Colonic mucosa (tissue), 4 donors: ENCODE results near the gene LGALS9. TPM values are rescaled to one million over a fixed set of nuclear protein-coding genes. Genes with fewer than 3 reads are reported as not detected.
"Not testable (repeated sequence)": the region's sequence is repeated elsewhere in the genome, so short reads cannot be mapped to it uniquely, and the experiment has no call there.

Experiments
- DNase-seq: peaks from one replicate; pipeline ENCODE4 v3.0.0-alpha.2; 2020
- H3K27ac ChIP-seq: fragments of 200-600 bp; one replicate; pipeline ENCODE4 v1.8.0; 2021
- H3K27me3 ChIP-seq: fragments of 200-600 bp; one replicate; pipeline ENCODE4 v1.8.0; 2021
- H3K36me3 ChIP-seq: fragments of 200-600 bp; one replicate; pipeline ENCODE4 v1.8.0; 2021
- H3K4me1 ChIP-seq: fragments of 200-600 bp; one replicate; pipeline ENCODE4 v1.8.0; 2021; ENCODE audit warnings: mild to moderate bottlenecking
- H3K4me3 ChIP-seq: fragments of 200-600 bp; one replicate; pipeline ENCODE4 v1.8.0; 2021
- H3K9ac ChIP-seq, 2 donors: one replicate each; pipeline ENCODE4 v1.7.0; 2013; ENCODE audit warnings: control low read depth in 2 of 2, low read depth in 2 of 2, low read length in 2 of 2
- H3K9me3 ChIP-seq: fragments of 200-600 bp; one replicate; pipeline ENCODE4 v1.8.0; 2021
- intact Hi-C: fragments of 100-400 bp; cut with DNase I; formaldehyde crosslinking; loops from one replicate; pipeline ENCODE4 v1.14.1; 2022
- total RNA-seq, 2 donors: library from RNA; stranded (reverse); fragmentation: NEBNext Ultra II Directional in 1 of 2; extraction: Animal tissue kit (Norgen Biotek cat#: 25700) in 1 of 2; gene quantifications; one replicate each; pipeline ENCODE4 v1.2.1, GENCODE V29; 2021
- TF ChIP-seq, protein P1 (sequence below): fragments of 200-600 bp; IDR thresholded peaks from one replicate; pipeline ENCODE4 v1.8.0; 2022; ENCODE audit warnings: antibody characterized with exemption, mild to moderate bottlenecking
- donor health status: healthy.
- donor health status: DM: no; HTN: no; CAD: no.
- donor health status: DM: no; HTN: no; CAD: no.

The LGALS9 gene
- total RNA-seq, 2 donors from 2014 or later = 370 to 444 TPM

DNA sequence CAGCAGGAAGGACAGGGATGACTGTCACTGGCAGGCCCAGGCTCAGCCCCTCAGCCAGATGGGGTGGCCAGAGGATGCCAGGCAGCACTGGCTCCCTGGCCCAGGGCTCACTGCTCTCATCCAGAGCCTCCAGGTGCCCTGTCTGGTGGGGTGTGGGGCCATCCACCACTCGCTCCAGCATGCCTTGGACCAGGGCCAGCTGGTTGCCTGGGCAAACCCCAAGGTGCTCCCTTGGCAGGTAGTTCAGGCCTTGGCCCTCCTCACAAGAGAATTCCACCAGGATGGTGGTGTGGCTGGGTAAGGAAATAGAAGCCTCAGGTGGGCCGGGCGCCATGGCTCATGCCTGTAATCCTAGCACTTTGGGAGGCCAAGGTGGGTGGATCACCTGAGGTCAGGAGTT lies 29.4 kb downstream of the LGALS9 start:
- DNase-seq = no peak
- no peak overlapping the region for H3K9ac ChIP-seq
- TF ChIP-seq, protein P1, sequence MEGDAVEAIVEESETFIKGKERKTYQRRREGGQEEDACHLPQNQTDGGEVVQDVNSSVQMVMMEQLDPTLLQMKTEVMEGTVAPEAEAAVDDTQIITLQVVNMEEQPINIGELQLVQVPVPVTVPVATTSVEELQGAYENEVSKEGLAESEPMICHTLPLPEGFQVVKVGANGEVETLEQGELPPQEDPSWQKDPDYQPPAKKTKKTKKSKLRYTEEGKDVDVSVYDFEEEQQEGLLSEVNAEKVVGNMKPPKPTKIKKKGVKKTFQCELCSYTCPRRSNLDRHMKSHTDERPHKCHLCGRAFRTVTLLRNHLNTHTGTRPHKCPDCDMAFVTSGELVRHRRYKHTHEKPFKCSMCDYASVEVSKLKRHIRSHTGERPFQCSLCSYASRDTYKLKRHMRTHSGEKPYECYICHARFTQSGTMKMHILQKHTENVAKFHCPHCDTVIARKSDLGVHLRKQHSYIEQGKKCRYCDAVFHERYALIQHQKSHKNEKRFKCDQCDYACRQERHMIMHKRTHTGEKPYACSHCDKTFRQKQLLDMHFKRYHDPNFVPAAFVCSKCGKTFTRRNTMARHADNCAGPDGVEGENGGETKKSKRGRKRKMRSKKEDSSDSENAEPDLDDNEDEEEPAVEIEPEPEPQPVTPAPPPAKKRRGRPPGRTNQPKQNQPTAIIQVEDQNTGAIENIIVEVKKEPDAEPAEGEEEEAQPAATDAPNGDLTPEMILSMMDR = no peak
- no peaks in the 10 kb centered on the region for H3K4me1 ChIP-seq
- no peaks in the 10 kb centered on the region for H3K9me3 ChIP-seq
- H3K27me3 ChIP-seq = no peaks in the 10 kb centered on the region
- H3K36me3 ChIP-seq = no peaks in the 10 kb centered on the region
- H3K4me3 ChIP-seq = no peak overlapping the region
- intact Hi-C loops = no loop called here
- no peak overlapping the region for H3K27ac ChIP-seq

DNA sequence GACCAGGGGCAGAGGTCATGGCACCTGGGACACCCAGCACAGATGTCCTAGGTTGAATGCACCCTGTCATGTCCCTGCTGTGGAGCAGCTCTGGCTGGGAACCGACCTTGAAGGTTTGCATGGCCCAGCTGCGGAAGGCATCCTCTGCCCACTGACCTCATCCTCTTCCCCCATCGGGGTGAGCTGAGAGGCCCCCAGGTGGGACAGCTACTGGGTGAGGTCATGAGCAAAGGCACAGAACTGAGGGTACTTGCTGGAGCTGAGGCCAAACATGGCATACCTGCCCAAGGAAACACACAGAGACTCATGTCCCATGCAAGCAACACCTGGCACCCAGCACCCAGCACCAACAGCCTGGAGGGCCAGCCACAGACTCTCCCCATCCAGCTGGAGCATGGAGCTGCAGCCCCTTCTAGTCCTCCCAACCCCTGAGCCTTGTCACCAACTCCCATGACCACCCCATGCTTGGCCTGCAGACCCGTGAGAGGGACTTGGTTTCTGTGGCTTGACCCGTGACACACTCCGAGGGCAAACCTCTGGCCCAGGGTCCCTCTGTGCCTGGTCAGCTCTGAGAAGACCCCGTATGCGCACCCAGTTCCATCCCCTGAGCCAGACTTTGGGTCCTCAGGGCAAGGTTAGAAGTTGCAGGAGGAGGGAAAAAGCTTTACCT lies 33.1 kb downstream of the LGALS9 start:
- H3K36me3 ChIP-seq = no peaks in the 10 kb centered on the region
- no peaks in the 10 kb centered on the region for H3K27me3 ChIP-seq
- no peak overlapping the region for H3K4me3 ChIP-seq
- intact Hi-C loops = no loop called here
- no peaks in the 10 kb centered on the region for H3K4me1 ChIP-seq
- no peak overlapping the region for H3K27ac ChIP-seq
- TF ChIP-seq, protein P1 = no peak
- H3K9me3 ChIP-seq = no peaks in the 10 kb centered on the region
- H3K9ac ChIP-seq = no peak overlapping the region
- DNase-seq = no peak

DNA sequence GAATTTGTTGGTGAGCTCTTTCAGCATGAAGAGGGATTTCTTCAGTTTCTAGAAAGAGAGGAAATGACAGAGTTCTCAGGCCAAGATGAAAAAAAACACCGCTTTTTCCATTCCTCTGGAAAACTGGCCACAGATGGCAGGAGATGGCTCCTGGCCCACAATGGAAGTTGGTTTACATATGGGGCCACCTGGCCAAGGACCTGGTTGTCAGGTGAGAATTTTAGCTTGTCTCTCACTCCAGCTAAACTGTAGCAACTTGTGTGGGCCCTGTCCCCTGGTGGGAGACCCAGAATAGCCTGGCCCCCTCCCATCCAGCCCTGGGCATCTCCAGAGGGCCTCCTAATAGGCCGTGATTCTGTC lies 33.6 kb downstream of the LGALS9 start:
- no peaks in the 10 kb centered on the region for H3K4me1 ChIP-seq
- H3K9ac ChIP-seq = no peak overlapping the region
- no peaks in the 10 kb centered on the region for H3K9me3 ChIP-seq
- TF ChIP-seq, protein P1 = no peak
- H3K27ac ChIP-seq = no peak overlapping the region
- no peak overlapping the region for H3K4me3 ChIP-seq
- intact Hi-C loops = no loop called here
- DNase-seq = no peak
- no peaks in the 10 kb centered on the region for H3K36me3 ChIP-seq
- H3K27me3 ChIP-seq = no peaks in the 10 kb centered on the region

DNA sequence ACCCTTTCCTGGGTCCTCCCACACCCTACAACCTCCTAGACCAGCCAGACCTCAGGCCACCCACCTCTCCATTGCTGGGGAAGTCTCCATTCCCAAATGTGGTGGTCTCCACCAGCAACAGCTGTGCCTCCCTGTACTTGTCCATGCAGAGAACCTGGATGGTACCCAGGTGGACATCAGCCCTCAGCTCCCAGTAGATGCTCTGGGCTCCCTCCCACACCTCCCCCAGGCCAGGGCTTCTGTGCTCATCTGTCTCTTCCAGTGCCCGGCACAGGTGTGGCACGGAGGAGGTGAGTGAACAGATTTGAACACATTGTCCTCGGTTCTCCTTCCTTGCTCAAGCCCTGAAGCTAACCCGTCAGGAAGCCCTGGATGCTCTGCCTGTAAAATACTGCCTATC lies 34.6 kb downstream of the LGALS9 start:
- H3K27ac ChIP-seq = no peak overlapping the region
- no peaks in the 10 kb centered on the region for H3K4me1 ChIP-seq
- H3K36me3 ChIP-seq = no peaks in the 10 kb centered on the region
- H3K4me3 ChIP-seq = no peak overlapping the region
- H3K27me3 ChIP-seq = no peaks in the 10 kb centered on the region
- TF ChIP-seq, protein P1 = no peak
- DNase-seq = no peak
- no peaks in the 10 kb centered on the region for H3K9me3 ChIP-seq
- intact Hi-C loops = no loop called here
- H3K9ac ChIP-seq = no peak overlapping the region

DNA sequence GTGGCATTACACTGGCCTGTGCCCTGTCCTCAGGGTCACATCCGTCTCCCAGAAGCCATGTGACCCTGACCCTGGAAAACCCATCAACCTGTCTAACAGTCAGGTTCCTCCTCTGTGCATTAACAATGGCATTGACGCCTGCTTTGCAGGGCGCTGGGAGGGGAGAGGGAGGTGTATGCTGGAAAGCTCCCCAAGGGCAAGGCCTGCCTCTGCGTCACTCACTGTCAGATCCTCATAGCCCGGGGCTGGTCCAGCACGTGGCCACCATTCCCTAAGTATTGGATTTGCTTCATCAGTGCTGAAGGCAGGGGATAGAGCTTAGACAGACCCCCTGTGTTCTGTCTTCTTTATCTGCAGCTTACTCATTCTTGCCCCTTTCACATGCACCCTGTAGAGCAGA lies 35.3 kb downstream of the LGALS9 start:
- H3K4me1 ChIP-seq, H3K9ac ChIP-seq, H3K27ac ChIP-seq, H3K4me3 ChIP-seq, intact Hi-C loops, H3K27me3 ChIP-seq, H3K36me3 ChIP-seq, DNase-seq, H3K9me3 ChIP-seq: not testable (repeated sequence)

DNA sequence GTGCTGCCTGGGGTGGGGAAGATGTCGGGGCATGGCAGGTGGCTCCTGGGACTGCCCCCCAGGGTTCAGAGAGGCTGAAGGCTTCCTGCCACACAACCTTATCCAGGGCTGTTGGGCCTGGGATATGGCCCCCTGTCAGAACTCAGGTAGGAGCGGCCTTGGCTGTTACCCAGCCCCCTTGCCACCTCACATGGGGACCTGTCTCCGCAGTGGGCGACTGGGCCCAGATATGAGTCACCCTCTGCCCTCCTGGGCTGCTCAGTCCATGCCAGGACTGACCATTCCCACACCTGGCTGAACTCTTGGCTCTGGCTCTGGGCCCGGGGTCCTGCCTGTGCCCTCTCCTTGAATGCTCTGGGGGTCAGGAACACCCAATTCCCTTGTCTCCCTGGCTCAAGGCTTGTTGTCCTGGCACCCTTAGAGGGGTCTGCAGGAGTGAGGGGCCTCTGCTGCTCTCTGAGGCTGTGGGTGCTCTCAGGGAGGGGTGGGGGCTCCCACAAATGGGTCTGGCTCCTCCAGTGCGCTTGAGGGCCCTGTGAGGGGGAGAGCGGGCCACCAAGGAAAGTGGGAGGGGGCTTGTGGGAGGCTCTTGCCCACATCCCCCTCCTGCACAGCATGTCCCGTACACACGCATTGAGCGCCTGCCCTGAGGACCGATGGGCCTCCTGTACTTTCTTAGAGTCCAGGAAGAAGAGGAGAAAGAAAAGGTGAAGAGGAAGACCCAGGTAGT lies 36.0 kb downstream of the LGALS9 start:
- H3K27ac ChIP-seq = no peak overlapping the region
- no peaks in the 10 kb centered on the region for H3K4me1 ChIP-seq
- no peaks in the 10 kb centered on the region for H3K9me3 ChIP-seq
- DNase-seq = no peak
- intact Hi-C loops = no loop called here
- H3K36me3 ChIP-seq = no peaks in the 10 kb centered on the region
- H3K9ac ChIP-seq = no peak overlapping the region
- H3K27me3 ChIP-seq = no peaks in the 10 kb centered on the region
- TF ChIP-seq, protein P1 = no peak
- no peak overlapping the region for H3K4me3 ChIP-seq
